COLO668 (cell line): ENCODE results near the gene GRIK3.

Experiments
- DNase-seq: peaks from one replicate; lab custom pipeline; 2025; ENCODE audit not compliant: unreplicated experiment; lab: John Stamatoyannopoulos, UW

GRIK3 gene

GRCh38 chr1:36982709-36983108, 51.6 kb downstream of the GRIK3 start:
- DNase-seq: no peak

- no peak for DNase-seq
These were observed 52.3 kb downstream of the GRIK3 start for GRCh38 chr1:36981771-36982622.

DNA sequence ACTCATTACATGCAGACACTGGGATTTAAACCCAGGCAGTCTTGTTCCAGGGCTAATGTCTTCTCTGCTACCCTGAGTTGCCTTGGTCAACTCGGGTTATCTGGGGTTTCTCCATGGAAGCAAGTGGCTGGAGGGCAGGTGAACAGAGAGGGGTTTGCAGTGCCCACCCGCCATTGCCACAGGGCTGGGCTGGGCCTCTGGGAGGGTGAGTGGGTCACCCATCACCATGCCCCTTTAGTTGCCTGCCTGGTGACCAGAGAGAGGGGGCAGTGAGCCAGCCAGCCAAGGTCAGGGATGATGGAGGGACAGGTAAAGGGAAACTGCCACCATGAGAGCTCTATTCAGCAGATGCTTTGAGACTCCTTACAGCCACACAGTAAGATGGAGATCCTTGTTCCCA, 53.2 kb downstream of the GRIK3 start:
- no peak for DNase-seq

DNA sequence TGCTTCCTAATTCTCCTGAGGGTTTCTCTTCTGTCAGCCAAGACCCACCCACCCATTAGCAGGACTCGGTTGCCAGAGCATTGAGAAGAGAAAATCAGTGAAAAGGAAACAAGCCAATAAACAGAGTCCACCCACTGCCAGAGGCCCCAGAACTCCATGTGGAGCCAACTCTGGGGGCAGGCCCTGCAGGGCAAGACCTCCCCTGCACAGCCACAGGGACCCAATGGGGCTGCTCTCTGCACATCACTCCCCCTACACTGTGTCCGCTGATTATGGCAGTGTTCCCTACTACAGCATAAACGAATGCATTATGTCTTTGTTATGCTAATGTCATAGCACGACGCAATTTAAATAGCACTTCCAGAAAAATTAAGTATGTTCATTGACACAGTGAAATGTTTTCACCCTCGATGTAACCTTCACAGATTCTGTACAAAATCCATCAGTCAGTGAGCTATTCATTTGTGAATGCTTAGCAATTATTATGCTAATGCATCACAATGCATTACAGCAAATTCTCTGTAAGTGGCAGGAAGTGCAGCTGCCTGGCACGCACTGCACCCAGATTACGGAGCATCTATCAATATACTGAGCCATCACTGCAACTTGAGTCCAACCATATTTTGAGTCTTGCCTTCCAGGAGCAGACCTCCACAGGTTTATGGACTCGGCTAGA, 56.4 kb downstream of the GRIK3 start:
- DNase-seq: no peak

DNA sequence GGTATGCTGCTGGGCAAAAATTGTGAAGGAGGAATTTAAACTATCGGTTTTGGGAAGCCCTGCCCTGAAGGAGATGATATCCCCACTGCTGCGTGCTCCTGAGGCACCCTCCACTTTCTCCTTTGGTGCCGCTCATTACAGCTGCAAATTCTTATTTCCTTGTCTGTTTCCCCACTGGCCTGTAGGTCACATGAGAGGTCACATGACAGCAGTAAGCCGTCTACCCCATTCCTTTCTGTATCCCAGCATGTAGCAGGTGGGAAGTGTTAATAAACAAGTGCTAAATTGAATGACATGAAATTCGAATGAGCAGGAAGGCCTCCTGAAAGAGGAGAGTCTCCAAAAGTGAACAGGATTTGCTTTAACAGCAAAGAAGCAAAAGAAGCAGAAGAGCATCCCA, 58.7 kb downstream of the GRIK3 start:
- no peak for DNase-seq

DNA sequence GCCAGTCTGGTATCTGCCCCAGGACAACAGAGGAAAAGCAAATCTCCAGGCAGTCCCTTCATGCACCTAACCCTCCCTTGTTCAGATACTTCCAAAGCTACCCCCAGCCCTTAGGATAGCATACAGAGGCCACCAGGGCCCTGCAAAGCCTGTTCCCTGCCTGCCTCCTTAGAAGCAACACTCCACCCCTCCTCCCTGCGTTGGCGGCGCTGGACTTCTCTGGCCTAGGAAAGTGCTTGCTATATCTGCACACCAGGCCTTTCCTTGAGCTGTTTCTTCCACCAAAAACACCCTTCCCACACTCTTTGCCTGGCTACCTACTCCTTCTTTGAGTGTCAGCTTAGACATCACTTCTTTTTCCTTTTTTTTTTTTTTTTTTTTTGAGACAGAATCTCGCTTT, 61.3 kb downstream of the GRIK3 start:
- no peak for DNase-seq

GRCh38 chr1:36971852-36972618, 62.3 kb downstream of the GRIK3 start:
- DNase-seq: peak; percentile 89

DNA sequence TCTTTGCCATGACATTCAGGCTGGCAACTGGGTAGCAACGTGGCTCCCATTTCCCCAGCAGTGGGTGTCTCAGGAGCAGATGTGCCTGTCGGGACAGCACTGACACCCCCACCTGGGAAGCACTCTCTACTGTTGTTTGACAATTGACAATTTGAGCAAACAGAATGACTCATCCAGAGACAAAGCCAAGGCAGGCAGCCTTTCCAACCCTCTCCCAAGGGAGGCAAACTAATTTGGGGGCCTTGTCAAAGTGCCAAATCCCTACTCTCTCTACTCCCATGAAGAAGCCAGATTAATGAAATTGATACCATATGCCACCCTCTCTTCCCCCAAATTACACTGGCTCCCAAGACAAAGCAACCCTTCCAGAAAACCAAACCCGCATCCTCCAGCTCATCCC, 65.6 kb downstream of the GRIK3 start:
- DNase-seq: peak; percentile 96

- DNase-seq: no peak
These were observed 68.1 kb downstream of the GRIK3 start for GRCh38 chr1:36966242-36966641.

- no peak for DNase-seq
These were observed 68.8 kb downstream of the GRIK3 start for GRCh38 chr1:36965275-36966159.

- DNase-seq: no peak
These were observed 69.5 kb downstream of the GRIK3 start for GRCh38 chr1:36964830-36965229.

DNA sequence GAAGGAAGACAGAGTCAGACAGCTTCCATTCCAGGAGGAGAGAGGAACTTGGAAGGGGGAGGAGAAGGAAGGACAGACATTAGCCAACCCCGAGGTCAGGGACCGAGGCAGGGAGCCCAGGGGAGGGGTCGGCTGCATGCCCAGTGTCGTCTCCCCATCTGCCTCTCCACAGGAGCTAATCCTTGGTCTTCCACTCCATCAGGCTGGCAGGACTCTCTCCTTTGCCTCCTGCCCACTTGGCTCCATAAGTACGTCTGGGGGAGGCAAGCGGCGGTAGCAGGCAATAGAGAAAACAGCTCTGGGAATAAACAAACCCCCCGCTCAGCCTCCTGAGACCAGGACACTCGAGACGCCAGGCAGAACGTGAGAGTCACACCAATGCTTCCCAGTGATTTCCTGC, 71.3 kb downstream of the GRIK3 start:
- no peak for DNase-seq

DNA sequence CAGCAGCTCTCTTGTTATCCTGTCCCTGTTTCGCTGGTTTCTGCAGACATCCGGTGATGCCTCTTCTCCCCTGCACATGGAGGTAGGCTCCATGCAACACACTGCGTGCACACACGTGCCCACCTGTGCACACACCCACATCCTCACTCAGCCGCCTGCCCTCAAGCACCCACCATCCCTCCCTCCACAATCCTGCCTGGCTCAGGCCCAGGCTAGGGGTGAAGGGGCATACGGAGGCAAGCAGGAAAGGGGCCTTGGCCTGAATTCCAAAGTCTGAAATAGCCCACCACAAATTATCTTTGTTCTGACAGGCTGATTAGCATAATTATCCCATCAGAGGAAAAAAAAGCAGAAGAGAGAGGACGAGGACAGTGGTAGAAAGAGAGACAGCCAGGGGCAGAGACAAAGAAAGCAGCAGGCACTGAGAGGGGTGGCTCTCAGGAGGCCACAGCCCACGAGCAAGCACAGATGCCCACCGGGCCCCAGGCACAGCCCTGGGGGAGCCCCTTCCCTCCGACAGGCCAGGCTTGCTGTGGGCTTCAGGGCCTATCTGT, 73.2 kb downstream of the GRIK3 start:
- DNase-seq: no peak

DNA sequence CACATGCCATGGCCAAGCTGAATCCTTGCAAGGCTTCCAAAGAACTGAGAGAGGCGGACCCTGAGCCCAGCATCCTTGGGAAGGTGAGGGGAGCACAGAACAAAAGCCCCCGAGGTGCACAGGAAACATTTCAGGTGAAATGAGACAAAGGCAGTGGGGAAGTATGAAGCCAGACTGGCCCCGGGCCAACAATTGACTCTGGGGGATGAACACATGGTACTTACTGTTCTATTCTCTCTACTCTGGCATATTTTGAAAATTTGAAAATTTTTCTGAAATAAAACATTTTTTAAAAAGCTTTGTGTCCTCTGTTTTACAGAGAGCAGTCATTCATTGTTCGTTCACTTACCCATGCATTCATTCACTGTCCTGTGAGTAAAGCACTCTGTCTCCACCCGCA, 77.7 kb downstream of the GRIK3 start:
- no peak for DNase-seq

DNA sequence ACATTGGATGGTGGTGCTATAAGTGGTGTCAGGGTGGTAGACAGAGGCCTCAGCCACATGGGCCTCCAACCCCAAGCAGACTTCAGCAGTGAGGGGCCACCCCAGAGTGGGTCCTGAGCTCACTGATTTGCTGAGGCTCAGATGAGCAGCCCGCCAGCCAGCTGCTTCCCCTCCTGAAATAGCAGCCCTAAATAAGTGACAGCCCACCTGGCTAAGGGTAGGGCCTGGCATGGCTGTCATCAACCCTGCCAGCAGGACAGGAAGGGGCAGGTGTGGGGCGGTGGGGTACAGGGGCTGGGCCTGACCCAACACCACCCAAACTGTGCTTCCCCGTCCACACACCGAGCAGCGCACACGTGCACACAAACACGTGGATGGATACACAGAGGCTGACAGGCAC, 79.3 kb downstream of the GRIK3 start:
- no peak for DNase-seq

- no peak for DNase-seq
These were observed 81.3 kb downstream of the GRIK3 start for GRCh38 chr1:36953061-36953460.

- DNase-seq: no peak
These were observed 82.6 kb downstream of the GRIK3 start for GRCh38 chr1:36951761-36952160.

DNA sequence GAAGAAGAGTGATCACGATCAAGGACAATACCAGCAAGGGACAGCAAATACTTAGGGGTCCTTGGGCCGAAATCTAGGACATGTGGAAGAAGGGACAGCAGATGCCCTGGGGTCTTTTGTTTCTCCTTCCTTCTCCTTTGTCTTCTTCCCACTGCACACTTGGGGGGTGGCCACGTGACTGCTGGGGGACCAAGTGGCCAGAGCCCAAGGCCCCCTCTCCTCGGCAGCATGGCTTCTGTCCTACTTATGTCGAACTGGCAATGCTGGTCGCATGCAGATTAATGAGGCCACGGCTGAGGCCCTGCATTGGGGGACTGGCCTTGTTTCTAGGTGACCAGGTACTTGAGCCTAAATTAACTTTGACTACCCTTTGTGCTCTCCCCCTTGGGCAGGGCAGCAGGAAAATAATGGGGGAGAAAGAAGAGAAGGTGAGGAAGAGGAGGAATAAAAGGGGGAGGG, 83.0 kb downstream of the GRIK3 start:
- no peak for DNase-seq

DNA sequence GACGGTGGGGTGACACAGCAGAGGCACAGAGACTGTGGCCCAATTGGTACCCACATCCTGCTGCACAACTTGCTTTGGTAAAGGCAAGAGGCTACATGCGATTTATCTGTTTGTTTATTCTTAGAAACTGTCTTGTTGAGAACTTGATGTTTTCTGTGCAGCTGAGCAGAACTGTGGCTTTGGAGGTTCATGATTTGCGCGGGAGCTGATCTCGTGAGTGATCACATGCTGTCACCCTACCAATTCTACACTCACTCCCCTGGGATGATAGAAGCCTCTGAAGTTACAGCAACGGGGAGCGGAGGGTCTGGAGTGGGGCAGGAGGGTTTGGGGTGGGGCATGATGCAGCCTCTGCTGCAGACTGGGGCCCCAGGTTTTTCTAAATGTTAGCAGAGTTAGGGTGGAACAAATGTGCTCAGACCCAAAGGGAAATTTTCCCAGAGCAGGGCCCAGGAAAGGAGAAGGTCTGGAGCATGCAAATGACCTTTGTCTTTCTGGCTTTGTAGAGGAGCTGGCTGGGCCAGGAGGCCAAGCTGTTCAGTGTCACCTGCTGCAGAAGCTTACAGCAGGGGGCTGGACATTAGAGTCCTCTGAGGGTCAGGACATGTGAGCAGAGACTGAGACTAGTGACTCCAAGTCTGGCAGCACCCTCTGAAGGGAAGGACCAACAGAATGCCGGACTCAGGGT, 83.6 kb downstream of the GRIK3 start:
- no peak for DNase-seq

GRCh38 chr1:36948606-36949005, 85.7 kb downstream of the GRIK3 start:
- DNase-seq: no peak
